Measurements from ENCODE around the gene COL1A2. TPM values are rescaled to one million over a fixed set of nuclear protein-coding genes. Genes with fewer than 3 reads are reported as not detected.

Gene COL1A2
- total RNA-seq, 1 experiment from 2014 or later: 81.2 TPM

DNA sequence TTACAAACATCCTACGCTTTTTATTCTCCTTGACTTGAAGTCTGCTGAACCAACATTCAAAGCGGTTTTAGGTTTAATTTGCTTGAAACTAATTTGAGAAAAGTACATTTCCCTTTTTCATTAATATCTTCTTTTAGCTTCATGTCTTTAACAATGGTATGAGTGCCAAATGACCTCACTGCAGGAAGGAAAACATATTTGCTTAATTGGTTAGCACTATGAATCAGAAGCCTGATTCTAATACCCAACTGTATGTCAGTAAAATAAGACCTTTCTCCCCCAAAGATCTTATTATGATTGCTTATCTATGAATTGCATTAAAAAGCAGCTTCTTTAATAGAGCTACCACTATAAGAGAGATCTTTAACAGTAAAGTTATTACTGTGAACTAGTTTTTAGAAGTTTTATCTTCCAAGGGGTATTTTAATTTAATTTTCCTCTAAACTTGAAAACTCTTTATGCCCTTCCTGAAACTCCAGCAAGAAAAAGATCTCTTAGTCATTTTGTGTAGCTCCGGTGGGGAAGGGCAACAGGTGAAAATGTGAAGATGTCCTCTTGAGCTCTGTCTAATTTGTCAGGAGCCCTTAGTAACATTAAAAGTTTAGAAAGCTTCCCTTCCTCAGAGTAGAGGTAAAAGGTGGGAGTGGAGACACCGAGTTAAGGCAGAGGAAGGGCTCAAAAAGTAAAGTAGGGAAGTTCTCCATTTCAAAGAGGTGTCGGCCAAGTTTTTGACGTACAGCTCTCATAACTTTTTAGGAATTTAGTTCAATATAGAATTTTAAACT, 6.1 kb downstream of the COL1A2 start:
- ATAC-seq: no peak
- Mint-ChIP-seq H3K9me3 (no peaks in the 10 kb centered on the region), H3K27me3 (ENCODE audit: low read depth) (no peaks in the 10 kb centered on the region), H3K36me3 (peaks cover 44% of the 10 kb centered on the region), H3K27ac (no peak overlapping the region), H3K4me3 (no peak overlapping the region), H3K4me1 (peaks cover 10% of the 10 kb centered on the region)
- ChIA-PET CTCF (interaction anchor here (2.0 kb wide), 1 partner anchor 112 kb away, joined by 7 read pairs; no protein-coding TSS in a partner anchor), POLR2A (no interaction called here)
- TF ChIP-seq FOXK1 (CRISPR knock-in tag; IDR thresholded peaks at IDR 0.05) (no peak), CREM (CRISPR knock-in tag; IDR thresholded peaks at IDR 0.05) (no peak)
- TF ChIP-seq, protein P1, sequence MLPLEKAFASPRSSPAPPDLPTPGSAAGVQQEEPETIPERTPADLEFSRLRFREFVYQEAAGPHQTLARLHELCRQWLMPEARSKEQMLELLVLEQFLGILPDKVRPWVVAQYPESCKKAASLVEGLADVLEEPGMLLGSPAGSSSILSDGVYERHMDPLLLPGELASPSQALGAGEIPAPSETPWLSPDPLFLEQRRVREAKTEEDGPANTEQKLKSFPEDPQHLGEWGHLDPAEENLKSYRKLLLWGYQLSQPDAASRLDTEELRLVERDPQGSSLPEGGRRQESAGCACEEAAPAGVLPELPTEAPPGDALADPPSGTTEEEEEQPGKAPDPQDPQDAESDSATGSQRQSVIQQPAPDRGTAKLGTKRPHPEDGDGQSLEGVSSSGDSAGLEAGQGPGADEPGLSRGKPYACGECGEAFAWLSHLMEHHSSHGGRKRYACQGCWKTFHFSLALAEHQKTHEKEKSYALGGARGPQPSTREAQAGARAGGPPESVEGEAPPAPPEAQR (CRISPR knock-in tag; IDR thresholded peaks at IDR 0.05): no peak
- no peak for DNase-seq (ENCODE audit: low spot score)

DNA sequence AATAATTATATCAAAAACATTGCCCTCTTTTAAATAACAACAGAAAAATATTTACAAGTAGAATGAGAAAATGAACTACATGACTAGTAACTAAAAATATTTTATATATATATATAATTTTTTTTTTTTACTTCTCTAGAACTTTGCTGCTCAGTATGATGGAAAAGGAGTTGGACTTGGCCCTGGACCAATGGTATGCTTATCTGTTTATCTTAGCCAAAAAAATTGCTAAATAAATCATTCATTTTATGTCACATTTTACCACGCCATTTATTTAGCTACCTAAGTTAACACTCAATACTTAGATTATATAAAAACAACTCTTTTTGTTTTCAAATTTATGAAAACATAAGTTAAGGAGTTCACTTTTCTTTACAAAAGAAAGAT, 6.7 kb downstream of the COL1A2 start:
- H3K27ac Mint-ChIP-seq: no peak overlapping the region
- no peaks in the 10 kb centered on the region for H3K27me3 Mint-ChIP-seq (ENCODE audit: low read depth)
- H3K36me3 Mint-ChIP-seq: peaks cover 47% of the 10 kb centered on the region
- DNase-seq (ENCODE audit: low spot score) (no peak), ATAC-seq (no peak)
- ChIA-PET CTCF (interaction anchor here (2.0 kb wide), 1 partner anchor 112 kb away, joined by 7 read pairs; no protein-coding TSS in a partner anchor), POLR2A (no interaction called here)
- no peaks in the 10 kb centered on the region for H3K9me3 Mint-ChIP-seq
- H3K4me1 Mint-ChIP-seq: peaks cover 4% of the 10 kb centered on the region
- TF ChIP-seq, protein P2, sequence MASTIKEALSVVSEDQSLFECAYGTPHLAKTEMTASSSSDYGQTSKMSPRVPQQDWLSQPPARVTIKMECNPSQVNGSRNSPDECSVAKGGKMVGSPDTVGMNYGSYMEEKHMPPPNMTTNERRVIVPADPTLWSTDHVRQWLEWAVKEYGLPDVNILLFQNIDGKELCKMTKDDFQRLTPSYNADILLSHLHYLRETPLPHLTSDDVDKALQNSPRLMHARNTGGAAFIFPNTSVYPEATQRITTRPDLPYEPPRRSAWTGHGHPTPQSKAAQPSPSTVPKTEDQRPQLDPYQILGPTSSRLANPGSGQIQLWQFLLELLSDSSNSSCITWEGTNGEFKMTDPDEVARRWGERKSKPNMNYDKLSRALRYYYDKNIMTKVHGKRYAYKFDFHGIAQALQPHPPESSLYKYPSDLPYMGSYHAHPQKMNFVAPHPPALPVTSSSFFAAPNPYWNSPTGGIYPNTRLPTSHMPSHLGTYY (CRISPR knock-in tag; IDR thresholded peaks at IDR 0.05): no peak
- TF ChIP-seq ZNF263 (CRISPR knock-in tag; IDR thresholded peaks at IDR 0.05; ENCODE audit: low read depth) (no peak), CREB1 (CRISPR knock-in tag; IDR thresholded peaks at IDR 0.05) (no peak), GRHL2 (CRISPR knock-in tag; IDR thresholded peaks at IDR 0.05; ENCODE audit: insufficient replicate concordance, severe bottlenecking) (no peak), SMAD4 (CRISPR knock-in tag; IDR thresholded peaks at IDR 0.05) (no peak), ZNF138 (CRISPR knock-in tag; conservative IDR thresholded peaks at IDR 0.05) (no peak), MXD4 (CRISPR knock-in tag; IDR thresholded peaks at IDR 0.05; ENCODE audit: borderline replicate concordance) (no peak), KAT7 (CRISPR knock-in tag; IDR thresholded peaks at IDR 0.05; ENCODE audit: borderline replicate concordance) (no peak)
- TF ChIP-seq, protein P3, sequence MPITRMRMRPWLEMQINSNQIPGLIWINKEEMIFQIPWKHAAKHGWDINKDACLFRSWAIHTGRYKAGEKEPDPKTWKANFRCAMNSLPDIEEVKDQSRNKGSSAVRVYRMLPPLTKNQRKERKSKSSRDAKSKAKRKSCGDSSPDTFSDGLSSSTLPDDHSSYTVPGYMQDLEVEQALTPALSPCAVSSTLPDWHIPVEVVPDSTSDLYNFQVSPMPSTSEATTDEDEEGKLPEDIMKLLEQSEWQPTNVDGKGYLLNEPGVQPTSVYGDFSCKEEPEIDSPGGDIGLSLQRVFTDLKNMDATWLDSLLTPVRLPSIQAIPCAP (CRISPR knock-in tag; IDR thresholded peaks at IDR 0.05): no peak
- TF ChIP-seq, protein P4, sequence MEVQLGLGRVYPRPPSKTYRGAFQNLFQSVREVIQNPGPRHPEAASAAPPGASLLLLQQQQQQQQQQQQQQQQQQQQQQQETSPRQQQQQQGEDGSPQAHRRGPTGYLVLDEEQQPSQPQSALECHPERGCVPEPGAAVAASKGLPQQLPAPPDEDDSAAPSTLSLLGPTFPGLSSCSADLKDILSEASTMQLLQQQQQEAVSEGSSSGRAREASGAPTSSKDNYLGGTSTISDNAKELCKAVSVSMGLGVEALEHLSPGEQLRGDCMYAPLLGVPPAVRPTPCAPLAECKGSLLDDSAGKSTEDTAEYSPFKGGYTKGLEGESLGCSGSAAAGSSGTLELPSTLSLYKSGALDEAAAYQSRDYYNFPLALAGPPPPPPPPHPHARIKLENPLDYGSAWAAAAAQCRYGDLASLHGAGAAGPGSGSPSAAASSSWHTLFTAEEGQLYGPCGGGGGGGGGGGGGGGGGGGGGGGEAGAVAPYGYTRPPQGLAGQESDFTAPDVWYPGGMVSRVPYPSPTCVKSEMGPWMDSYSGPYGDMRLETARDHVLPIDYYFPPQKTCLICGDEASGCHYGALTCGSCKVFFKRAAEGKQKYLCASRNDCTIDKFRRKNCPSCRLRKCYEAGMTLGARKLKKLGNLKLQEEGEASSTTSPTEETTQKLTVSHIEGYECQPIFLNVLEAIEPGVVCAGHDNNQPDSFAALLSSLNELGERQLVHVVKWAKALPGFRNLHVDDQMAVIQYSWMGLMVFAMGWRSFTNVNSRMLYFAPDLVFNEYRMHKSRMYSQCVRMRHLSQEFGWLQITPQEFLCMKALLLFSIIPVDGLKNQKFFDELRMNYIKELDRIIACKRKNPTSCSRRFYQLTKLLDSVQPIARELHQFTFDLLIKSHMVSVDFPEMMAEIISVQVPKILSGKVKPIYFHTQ (CRISPR knock-in tag; IDR thresholded peaks at IDR 0.05): no peak
- TF ChIP-seq, protein P5, sequence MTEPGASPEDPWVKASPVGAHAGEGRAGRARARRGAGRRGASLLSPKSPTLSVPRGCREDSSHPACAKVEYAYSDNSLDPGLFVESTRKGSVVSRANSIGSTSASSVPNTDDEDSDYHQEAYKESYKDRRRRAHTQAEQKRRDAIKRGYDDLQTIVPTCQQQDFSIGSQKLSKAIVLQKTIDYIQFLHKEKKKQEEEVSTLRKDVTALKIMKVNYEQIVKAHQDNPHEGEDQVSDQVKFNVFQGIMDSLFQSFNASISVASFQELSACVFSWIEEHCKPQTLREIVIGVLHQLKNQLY (CRISPR knock-in tag; IDR thresholded peaks at IDR 0.05): no peak
- TF ChIP-seq, protein P6, sequence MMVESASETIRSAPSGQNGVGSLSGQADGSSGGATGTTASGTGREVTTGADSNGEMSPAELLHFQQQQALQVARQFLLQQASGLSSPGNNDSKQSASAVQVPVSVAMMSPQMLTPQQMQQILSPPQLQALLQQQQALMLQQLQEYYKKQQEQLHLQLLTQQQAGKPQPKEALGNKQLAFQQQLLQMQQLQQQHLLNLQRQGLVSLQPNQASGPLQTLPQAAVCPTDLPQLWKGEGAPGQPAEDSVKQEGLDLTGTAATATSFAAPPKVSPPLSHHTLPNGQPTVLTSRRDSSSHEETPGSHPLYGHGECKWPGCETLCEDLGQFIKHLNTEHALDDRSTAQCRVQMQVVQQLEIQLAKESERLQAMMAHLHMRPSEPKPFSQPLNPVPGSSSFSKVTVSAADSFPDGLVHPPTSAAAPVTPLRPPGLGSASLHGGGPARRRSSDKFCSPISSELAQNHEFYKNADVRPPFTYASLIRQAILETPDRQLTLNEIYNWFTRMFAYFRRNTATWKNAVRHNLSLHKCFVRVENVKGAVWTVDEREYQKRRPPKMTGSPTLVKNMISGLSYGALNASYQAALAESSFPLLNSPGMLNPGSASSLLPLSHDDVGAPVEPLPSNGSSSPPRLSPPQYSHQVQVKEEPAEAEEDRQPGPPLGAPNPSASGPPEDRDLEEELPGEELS (CRISPR knock-in tag; IDR thresholded peaks at IDR 0.05): no peak
- TF ChIP-seq, protein P7, sequence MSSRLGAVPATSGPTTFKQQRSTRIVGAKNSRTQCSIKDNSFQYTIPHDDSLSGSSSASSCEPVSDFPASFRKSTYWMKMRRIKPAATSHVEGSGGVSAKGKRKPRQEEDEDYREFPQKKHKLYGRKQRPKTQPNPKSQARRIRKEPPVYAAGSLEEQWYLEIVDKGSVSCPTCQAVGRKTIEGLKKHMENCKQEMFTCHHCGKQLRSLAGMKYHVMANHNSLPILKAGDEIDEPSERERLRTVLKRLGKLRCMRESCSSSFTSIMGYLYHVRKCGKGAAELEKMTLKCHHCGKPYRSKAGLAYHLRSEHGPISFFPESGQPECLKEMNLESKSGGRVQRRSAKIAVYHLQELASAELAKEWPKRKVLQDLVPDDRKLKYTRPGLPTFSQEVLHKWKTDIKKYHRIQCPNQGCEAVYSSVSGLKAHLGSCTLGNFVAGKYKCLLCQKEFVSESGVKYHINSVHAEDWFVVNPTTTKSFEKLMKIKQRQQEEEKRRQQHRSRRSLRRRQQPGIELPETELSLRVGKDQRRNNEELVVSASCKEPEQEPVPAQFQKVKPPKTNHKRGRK (CRISPR knock-in tag; IDR thresholded peaks at IDR 0.05; ENCODE audit: borderline replicate concordance): no peak
- TF ChIP-seq, protein P8, sequence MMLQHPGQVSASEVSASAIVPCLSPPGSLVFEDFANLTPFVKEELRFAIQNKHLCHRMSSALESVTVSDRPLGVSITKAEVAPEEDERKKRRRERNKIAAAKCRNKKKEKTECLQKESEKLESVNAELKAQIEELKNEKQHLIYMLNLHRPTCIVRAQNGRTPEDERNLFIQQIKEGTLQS (CRISPR knock-in tag; conservative IDR thresholded peaks at IDR 0.05): no peak
- H3K4me3 Mint-ChIP-seq: no peak overlapping the region

All from WTC11 (cell line).